ENCODE results near the gene S100A4.
"Not testable (repeated sequence)": the region's sequence is repeated elsewhere in the genome, so short reads cannot be mapped to it uniquely, and the experiment has no call there.

Gene S100A4

DNA sequence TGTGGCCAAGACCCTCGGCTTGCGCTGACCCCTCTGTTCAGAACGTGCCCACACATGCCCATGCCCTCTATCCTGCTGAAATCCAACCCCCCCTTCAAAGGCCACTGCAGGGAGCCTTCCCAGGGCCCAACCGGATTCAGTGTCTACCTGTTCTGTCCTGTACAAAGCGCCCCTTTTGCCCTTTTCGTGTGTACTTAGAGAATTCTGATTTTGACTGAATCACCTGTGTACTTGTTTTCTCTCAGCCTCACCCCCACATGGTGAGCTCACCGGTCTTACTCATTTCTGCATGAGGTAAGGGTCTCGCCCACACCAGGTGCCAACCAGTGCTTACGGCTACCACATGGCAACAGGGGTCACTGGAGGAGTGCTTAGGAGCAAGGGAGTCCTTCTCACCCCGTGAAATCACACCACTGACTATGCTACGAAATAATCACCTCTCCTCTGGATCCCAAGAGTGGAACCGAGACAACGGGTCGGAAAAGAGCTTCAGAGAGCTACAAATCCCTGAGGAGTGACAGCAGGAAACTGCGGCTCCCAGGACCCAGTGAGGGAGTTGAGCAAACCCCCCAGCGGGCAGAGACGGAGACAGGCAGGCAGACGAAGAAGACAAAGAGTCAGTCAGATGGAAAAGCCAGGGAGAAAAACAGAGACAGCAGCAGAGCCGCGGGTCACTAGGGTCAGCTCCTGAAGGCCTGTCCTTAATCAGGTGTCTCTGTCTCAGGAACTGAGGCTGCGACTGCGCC, 22.2 kb upstream of the S100A4 start:
- DNase-seq (ENCODE audit: low spot score), result no peak

DNA sequence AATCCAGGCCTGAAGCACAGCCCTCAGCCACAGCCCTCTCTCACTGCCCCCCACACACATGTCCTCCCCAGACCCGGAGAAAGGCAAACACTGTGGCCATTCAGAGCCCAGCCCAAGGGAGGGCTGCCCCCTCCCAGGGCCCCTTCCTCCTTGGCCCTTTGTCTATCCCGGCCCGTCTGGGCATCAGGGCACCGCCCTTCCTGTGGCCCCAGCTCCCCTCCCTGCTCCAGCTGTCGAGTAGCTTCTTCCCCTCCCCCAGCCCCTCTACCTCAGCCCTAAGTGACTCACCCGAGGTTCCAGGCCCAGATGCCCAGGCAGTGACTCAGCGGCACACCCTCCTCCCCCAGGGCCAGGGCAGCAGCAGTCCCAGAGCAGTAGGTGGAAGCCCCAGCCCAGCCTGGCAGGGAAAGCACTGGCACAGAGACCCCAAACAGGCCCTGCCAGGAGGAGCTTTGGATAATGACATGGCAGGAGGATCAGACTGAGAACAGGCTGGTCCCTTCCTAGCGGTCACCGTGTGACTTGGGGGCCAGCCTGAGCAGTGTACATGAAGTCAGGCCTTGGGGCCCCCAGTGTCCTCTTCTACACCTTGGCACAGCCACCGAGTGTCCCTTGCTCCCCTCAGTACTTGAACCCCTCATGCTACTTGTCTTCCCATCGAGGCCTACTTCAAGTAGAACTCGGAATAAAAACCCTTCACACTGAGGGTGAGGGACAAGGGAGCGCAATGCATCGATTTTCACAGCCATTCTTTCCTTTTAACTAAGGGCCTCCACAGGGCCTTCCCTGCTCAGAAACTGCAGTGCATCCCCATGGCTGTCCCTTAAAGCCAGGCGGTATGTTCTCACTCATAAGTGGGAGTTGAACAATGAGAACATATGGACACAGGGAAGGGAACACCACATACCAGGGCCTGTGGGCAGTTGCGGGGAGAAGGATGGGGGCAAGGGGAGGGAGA, 21.1 kb upstream of the S100A4 start:
- DNase-seq (ENCODE audit: low spot score), result peak; percentile 68

DNA sequence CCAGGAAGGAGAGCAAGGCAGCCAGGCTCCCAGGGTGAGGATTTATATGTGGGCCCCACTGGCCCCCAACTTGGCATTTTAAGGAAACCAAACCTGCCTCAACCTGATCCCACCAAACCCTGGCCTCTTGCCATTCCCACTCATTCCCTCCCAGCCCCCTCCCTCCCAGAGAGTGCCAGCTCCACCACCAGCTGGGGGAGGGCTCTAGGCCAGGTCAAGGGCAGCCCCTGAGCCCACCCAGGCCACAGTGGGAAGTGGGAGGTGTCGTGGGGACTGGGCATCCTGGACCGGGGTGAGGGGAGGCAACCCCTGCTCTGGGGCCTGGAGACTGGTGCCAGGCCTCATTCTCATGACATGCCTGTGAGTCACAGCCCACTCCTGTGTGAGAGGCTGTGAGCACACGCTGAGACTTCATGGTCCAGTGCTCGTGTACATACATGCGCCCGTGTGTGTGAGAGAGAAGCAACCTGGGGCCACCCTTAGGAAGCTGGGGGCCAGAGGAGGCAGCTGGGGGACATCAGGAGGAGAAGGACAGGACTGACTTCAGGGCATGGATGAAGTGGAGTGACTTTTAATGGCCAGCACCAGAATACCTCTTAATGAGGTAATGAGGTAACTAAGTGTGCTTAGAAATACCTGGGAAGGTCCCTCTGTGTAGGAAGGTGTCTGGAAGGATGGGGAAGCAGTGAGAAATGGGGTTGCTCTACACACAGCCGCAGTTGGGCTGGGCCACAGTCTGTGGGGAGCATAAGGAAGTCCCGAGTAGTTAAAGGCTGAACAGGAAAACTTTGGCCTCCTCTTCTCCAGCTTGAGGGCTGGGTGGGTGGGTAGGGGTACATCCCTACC, 20.1 kb upstream of the S100A4 start, which contains the start of gene S100A2:
TSS of gene S100A2 (minus strand) at position 316 of the 846 bp plus-strand sequence. CDS start 1,967 bp downstream, outside the sequence.
- no peak for DNase-seq (ENCODE audit: low spot score)

DNA sequence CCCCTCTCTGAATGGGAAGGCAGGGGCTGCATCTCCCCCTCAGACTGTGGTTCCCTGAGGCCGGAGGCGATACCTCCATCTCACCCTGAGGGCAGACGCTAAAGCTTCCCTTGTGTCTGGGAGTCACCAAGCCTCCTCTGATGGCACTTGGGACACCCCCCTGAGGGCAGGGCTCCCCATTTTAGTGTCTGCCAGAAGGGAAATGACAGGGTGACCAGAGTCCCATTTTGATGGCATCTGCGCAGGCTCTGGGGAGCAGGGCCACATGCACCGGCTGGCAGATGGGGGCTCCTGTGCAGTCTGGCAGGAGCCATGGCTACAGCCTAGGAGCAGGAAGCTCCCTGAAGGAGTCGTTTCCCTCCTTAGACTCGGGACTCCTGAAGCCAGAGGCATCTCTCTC, 18.4 kb upstream of the S100A4 start:
- no peak for DNase-seq (ENCODE audit: low spot score)

DNA sequence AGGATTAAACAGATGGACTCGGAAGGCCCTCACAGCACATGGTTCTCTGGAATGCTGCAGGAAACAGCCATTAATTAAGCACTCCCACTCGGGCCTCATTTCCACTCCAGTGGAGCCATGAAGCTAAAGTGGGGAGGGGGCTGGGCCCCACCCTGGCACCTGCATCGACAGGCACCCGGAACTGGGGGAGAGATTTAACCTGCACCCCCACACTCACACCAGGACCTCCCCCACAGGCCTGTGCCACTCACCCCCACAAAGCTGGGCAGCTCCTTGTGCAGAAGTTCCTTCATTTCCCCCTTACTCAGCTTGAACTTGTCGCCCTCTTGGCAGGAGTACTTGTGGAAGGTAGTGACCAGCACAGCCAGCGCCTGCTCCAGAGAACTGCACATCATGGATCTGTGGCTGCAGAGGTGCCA, 17.9 kb upstream of the S100A4 start:
- no peak for DNase-seq (ENCODE audit: low spot score)

DNA sequence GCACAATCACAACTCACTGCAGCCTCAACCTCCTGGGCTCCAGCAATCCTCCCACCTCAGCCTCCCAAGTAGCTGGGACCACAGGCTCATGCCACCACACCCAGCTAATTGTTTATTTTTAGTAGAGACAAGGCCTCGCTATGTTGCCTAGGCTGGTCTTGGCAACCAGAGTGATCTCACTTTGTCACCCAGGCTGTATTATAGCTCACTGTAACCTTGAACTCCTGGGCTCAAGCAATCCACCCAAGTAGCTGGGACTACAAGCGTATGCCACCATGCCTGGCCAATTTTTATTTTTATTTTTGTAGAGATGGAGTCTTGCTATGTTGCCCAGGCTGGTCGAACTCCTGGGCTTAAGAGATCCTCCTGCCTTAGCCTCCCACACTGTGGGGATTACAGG, 16.4 kb upstream of the S100A4 start:
- not testable (repeated sequence) for DNase-seq (ENCODE audit: low spot score)

DNA sequence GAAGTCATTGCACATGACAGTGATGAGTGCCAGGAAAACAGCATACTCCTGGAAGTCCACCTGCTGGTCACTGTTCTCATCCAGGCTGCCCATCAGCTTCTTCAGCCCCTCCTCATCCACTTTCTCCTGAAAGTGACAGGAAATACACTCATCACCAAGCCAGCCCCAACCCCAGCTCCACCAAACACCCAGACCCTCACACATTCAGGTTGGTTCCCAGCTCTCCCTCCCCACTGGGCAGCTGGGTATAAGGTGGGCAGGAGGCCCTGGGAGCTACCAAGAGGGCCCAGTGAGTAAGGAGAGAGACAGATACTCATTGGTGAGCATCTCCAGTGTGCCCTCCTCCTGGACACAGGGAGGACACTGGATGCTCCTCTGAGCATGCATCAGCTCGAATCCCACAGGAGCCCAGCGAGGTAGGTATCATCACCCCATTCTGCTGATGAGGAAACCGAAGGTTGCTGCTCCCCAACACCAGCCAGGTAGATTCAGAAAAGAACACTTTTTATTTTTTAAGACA, 15.9 kb upstream of the S100A4 start:
- DNase-seq (ENCODE audit: low spot score), result no peak

DNA sequence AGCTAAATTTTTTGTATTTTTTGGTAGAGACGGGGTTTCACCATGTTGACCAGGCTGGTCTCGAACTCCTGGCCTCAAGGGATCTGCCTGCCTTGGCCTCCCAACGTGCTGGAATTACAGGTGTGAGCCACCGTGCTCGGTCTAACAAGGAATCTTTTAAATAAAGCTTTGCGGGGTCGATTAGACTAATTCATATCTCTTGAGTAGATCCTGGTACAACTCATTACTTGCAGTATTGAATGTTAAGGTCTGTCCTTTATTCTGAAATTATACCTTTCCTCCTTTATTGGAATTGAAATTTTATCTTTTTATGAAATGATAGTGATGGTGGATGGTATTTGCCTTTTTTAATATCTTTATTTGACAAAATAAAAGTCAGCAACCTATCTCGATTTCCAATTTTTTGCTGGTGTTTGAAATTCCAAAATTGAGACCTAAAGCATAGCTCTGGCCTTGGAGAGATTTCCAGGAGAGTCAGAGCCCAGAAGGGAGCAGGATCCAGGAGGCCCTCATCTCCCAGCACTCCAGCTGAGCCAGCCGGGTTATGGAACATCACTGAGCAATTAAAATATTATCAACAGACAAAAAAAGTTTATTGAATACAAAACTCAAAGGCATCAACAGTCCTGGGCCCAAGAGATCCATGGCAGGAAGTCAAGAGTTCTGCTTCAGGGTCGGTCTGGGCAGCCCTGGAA, 15.3 kb upstream of the S100A4 start:
- DNase-seq (ENCODE audit: low spot score), result no peak

DNA sequence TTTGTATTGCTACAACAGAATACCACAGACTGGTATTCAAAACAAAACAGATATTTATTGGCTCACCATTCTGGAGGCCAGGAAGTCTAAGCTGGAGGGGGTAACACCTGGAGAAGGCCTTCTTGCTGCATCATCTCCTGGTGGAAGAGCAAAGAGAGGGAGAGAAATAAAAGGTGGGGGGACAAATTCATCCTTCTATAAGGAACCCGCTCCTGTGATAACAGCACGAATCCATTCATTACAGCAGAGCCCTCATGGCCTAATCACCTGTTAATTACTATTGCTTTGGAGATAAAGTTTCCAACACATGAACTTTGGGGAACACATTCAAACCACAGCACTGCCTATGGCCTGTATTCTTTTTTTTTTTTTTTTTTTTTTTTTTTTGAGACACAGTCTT, 14.6 kb upstream of the S100A4 start:
- DNase-seq (ENCODE audit: low spot score), result no peak

DNA sequence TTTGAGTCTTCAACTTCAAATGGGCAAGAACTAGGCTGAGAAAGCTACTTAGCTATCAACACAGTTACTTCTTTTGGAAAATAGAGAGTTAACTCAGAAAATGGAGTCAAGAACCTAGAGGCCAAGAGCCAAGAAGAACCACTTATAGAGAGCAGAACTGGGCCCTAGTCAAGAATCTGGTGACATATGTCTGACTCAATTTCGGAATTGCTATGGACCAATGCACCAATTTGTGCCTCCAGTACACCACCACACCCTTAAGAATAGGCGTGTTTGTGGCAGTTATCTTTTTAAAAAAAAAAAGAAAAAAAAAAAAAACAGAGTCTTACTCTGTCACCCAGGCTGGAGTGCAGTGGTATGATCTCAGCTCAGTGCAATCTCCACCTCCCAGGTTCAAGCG, 12.3 kb upstream of the S100A4 start:
- DNase-seq (ENCODE audit: low spot score), result no peak

DNA sequence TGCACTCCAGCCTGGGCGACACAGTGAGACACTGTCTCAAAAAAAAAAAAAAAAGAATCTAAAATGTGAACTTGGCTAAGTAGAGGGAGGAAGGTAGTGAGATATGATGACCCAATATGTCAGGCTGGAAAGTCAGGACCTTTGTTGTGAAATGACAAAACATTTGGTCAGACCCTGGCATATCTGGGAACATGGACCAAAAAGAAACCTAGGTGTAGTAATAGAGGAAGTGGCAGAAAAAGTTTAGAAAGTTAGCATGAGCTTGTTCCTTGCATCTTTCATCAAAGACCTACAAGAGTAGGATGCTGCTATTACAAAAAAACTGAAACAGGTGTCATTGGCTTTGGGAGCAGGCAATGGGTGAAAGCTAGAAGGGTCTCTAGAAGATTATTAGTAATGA, 10.7 kb upstream of the S100A4 start:
- DNase-seq (ENCODE audit: low spot score), result no peak

DNA sequence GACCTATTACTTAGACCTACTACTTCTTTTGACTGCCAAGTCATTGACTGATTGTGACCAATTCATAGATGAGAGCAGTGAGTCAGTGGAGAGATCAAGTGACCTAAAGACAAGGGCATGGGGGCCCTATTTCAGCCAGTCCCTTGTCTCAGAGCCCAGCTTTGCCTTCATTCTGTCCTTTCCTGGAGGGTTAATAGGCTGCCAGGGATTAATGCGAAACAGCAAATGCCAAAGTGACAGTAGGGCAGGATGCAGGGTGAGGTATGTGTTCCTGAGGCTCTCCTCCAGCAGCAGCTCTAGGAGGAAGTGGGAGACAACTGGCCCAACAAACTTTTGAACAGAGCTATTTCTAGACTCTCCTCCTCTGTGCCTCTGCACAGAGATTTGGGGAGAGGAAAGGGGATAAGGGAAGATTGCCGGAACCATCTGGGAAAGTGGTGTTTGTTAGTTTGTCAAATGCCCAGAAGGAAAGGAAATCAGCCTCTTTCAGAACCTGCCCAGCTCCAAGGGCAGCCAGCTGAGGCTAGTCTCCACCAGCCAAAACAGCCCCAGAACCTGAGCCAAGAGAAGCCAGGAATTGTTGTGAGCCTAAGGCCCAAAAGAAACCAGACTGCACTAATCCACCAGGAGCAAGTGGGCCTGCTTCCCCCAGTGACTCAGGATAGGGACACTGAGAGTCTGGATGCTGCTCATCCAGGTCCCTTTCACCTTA, 8.4 kb upstream of the S100A4 start:
- no peak for DNase-seq (ENCODE audit: low spot score)

DNA sequence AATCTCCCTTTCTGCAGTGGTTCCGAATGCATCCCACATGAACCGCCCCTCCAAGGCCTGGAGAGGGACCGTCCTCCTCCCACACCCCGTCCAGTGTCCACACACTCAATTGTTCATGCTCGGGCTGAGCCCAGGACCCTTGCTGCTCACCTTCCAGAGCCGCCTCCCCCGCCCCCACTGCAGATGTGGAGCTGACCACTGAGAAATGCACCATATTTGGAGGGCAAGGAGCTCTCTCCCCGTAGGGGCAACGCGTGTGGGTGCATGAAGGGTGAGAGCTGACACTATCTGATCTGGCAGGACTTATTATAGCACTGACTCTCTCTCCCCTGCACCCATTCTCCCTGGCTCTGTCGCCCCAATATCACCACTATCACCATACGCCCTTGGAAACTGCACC, 7.5 kb upstream of the S100A4 start:
- no peak for DNase-seq (ENCODE audit: low spot score)

DNA sequence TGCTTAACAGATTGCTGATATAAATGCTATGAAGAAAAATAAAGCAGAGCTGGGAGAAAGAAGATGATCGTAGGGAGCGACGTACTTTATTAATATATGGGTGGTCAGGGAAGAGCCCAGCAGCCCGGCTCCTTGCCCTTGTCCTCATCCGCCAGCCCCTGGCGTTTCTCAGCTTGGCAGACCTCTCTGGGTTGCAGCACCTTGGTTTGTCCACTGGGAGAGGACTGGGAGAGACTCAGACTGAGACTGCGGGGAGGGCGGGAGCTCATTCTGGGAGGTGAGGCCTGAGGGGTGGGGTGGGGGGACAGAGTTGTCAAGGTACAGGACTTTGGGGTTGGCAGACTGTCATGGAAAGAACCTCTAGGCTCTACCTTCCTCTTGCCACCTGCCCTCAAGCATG, 6.7 kb upstream of the S100A4 start:
- no peak for DNase-seq (ENCODE audit: low spot score)

DNA sequence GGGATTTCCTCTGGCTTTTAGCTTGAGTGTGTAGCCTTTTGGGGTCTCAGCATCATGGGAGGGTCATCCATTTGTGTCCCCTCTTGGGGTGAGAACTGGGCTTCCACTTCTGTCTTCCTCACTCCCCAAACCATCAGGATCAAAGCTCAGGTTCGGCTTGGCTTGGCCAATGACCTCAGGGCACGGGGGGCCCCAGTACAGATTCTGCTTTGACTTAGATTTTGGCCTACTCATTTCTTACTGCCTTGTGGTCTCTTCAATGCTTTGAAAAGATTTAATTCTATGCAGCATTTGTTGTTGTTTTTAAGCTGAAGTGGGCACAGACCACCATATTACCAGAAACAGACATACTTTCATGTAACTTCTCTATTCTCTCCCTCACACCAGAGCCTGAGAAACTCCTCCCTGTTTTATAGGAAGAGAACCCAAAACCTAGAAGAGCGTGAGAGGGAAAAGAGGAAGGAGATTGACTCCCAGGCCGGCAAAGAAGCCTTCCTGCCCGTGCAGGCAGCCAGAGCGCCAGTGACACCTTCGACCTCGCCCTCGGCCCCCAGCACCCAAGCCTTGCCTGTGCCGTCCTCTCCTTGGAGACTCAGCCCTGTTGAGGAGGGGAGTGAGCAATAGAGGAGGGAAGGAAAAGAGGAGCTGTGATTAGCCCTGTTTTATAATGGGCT, 5.4 kb upstream of the S100A4 start:
- no peak for DNase-seq (ENCODE audit: low spot score)

DNA sequence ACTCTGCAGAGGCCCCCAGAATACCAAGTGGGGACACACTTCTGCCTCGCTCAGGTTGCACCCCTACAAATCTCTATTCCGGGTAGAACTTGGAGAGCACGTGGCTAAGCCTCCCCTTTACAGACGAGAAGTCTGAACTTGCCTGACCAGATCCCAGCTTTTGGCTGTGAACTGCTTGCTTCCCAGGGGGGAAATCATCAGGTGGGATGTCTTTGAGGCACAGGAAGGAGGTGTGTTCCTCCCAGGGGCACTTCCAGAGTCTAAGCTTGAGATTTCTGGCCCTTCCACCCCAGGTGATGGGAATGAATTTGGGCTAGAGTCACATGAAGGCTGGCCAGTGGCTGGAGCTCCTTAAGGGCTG, 4.8 kb upstream of the S100A4 start:
- DNase-seq (ENCODE audit: low spot score), result no peak

DNA sequence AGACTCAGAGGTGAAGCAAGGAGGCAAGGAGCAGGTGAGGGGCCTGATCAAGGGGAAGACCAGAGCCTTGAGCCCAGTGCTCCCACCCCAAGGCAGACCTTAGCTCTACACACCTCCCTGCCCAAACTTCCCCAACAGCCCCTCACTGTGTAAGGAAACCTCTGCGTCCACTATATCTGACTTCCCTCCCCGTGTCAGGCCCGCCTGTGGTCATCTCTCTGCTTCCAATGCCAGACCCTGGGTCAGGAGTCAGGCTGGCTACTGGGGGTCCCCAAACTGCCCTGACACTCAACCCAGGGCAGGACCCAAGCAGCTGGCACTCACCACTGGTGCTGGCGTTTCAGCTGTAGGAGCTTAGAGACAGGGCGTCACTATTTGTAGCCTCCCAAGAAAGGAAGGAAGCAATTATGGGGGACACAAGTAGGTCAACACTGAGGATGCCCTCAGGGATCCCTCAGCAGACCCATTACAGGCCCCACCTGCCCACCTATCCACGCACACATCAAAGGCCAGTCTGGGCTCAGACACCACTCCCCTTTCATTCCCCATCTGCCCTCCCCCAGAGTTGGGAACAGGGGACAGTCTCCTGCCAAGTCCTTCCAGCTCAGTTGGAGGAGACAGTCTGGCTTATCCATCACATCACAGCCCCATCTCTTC, 4.3 kb upstream of the S100A4 start:
- DNase-seq (ENCODE audit: low spot score), result no peak

DNA sequence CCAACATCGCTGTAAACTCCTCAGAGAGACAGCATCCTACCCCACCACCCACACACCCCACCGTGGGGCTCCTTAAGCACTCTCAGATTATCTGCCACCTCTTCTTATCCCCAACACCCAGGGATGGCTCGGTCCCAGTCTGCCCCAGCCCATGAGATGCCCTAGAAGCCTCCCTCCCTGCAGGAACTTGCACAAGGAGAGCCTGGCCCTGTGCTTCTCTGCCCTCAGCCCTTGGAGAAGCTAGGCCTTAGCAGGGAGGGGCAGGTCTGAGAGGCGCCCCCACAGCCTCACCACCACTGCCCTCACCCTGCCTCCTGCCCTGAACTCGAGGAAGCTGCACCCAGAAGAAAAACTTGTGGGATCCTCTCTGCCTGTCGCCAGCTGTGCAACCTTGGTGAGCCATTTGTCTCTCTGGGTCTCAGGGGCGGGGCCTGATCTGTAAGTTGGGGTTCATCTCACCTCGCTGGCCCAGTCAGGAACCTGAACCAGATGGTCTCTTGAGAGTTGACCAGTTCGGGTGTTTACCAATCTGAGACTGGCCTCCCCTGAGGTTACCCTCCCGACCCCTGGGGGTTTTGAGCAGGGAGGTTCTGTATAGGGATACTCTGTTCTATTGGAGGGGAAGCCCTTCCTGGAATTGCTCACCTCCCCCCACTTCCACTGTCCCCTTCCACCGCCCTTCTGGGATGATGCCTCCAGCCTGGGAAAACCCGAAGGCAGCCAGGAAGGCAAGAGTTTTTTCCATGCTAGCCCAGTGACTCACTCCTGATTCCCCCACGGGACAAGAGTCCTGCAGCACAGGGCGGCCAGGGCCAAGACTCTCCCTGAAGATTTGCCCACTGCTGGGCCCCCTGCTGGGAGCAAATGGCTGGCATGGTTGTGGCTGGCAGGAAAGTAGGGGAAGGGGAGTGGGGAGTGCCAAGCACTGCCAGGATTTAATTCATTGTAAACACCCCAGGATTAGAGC, 3.4 kb upstream of the S100A4 start, which contains the start of gene S100A3:
TSS of gene S100A3 (minus strand) at position 537 of the 967 bp plus-strand sequence. CDS start 773 bp downstream, outside the sequence.
- no peak for DNase-seq (ENCODE audit: low spot score)

Measured in D341Med (cell line).